DMS 273 (cell line): ENCODE measurements around the gene NUP214.
"Not testable (repeated sequence)": the region's sequence is repeated elsewhere in the genome, so short reads cannot be mapped to it uniquely, and the experiment has no call there.

Source experiments
- DNase-seq: peaks from one replicate; lab custom pipeline; 2025; ENCODE audit not compliant: unreplicated experiment; lab: John Stamatoyannopoulos, UW

NUP214 gene

DNA sequence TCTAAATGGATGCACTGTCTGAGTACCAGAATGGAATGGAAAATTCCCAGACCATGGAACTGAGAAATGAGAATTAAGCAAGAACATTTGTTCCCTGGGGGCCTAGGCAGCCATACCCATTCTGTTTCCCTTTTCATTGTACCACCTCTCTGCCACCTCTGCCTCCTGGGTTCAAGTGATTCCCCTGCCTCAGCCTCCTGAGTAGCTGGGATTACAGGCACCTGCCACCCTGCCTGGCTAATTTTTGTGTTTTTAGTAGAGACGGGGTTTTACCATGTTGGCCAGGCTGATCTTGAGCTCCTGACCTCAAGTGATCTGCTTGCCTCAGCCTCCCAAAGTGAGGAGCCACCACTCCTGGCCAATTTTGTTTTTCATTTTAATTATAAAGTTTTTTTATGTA, 33.3 kb downstream of the NUP214 start:
- not testable (repeated sequence) for DNase-seq

- no peak for DNase-seq
These were observed 35.2 kb downstream of the NUP214 start for GRCh38 chr9:131160416-131161112.

GRCh38 chr9:131161585-131161984, 36.2 kb downstream of the NUP214 start:
- no peak for DNase-seq

- no peak for DNase-seq
These were observed 37.5 kb downstream of the NUP214 start for GRCh38 chr9:131162886-131163285.

DNA sequence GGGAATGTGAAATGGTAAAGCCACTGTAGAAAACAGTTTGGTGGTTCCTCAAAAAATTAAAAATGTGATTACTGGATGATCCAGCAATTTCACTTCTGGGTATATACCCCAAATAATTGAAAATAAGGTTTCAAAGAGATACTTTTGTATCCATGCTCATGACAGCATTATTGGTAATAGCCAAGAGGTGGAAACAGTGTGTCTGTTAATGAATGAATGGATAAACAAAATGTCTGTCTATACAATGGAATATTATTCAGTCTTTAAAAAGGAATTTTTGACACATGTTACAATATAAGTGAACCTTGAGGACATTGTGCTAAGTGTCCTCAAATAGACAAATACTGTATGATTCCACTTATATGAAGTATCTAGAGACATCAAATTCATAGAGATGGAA, 40.1 kb downstream of the NUP214 start:
- DNase-seq = no peak

DNA sequence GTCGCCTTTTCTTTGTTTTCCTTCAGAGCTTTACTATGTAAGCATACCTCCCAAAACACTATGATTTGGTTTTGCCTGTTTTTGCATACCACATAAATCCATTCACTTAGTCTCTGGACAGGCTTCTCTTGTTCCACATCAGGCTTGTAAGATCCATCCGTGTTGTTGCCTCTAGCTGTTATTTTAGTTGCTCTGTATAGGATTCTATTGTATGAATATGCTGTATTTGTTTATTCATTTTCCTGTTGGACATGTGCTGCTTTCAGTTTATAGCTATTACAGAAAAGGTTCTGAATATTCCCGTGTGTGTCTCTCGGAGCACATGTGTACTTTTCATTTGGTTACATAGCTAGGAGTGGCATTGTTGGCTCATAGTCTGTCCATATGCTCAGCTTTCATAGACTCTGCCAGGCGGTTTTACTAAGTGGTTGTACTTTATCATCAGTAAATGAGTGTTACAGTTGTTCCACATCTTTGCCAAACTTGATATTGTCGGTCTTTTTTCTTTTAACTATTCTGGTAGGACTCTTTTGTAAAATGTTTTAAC, 41.8 kb downstream of the NUP214 start:
- DNase-seq = peak; percentile 78

DNA sequence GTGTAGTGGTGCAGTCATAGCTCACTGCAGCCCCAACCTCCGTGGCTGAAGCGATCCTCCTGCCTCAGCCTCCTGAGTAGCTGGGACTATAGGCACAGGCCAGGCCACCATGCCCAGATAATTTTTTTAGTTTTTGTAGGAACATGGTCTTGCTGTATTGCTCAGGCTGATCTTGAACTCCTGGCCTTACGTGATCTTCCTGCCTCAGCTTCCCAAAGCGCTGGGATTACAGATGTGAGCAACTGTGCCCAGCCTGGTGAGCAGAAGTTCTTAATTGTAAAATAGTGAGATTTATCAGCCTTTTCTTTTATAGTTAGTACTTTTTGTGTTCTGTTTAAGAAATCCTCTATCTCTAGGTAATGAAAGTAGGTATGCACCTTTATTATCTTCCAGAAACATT, 42.5 kb downstream of the NUP214 start:
- DNase-seq = no peak

DNA sequence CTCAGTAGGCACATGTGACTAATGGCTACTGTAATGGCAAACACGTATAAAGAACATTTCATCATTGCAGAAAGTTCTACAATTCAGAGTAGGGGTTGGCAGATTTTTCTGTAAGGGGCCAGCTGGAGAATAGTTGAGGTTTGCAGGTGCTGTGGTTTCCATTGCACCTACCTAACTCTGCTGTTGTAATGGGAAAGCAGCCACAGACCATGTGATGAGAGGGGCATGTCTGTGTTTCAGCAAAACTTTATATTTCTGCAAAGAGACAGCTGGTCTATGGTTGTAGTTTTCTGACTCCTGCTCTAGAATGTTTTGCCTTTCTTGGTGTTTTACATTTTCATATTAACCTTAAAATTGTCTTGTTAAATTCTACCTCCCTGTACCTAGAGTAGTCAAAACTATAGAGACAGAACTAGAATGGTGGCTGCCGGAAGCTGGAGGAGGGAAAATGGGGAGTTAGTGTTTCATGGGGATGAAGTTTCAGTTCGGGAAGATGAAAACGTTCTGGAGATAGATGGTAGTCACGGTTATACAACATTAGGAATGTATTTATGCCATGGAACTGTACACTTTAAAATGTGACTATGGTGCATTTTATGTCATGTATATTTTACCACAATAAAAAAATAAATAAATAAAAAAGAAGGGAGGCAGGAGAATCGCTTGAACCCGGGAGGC, 44.3 kb downstream of the NUP214 start:
- no peak for DNase-seq

GRCh38 chr9:131173995-131174394, 48.6 kb downstream of the NUP214 start:
- DNase-seq = no peak

DNA sequence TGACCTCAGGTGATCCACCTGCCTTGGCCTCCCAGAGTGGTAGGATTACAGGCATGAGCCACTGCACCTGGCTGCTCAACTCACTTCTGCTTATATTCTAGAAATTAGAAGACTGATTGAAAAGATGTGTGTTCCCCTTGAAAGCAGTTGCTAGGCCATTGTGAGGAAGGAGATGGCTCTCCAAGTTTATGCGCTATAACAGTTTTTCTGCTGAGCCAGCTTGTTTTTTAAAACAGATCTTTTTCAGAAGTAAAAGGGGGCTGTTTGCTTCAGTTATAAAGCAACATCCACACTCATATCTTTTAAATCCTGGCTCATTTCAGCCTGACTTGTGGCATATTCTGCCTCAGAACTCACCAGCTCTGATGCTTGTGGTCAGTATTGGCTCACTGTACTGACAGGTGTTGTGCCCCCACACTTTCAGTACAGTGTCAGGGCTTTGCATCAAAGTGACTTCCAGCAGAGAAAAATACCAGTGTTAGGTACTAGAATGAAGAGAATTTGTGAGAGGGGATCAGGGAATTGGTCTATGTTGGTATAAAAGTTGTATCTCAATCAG, 49.4 kb downstream of the NUP214 start:
- DNase-seq = no peak

DNA sequence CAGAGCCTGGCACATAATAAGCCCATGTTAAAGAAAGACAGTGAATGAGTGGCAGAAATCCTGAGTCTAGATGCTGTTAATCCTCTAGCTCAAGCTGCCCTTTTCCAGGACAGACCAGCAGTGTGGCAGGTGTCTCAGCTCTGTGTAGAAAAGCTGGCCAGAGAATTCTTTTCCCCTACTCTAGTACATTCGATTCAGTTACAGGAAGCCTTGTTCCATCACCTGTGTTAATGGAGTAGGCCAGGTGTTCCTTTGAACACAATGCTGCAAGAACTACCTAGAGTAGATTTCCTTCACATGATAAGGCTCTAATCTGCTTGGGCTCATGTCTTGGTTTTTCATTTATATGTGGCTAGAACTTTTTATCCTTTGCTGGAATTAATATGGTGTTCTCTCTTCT, 52.5 kb downstream of the NUP214 start:
- no peak for DNase-seq

GRCh38 chr9:131178382-131178781, 53.0 kb downstream of the NUP214 start:
- DNase-seq = peak; percentile 76

DNA sequence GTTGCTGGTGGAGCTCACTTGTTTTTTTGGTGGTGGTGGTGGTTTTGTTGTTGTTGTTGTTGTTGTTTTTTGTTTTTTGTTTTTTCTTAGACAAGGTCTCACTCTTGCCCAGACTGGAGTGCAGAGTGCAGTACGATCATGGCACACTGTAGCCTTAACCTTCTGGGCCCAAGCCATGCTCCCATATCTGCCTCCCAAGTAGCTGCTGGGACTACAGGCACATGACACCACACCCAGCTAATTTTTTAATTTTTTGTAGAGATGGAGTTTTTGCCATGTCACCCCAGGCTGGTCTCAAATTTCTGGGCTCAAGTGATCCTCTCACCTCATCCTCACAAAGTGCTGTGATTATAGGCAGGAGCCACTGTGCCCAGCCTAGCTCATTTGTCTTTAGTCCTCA, 53.5 kb downstream of the NUP214 start:
- DNase-seq = no peak

- DNase-seq = no peak
These were observed 54.3 kb downstream of the NUP214 start for GRCh38 chr9:131179561-131180219.

- no peak for DNase-seq
These were observed 55.1 kb downstream of the NUP214 start for GRCh38 chr9:131180454-131180853.

GRCh38 chr9:131181091-131181681, 55.8 kb downstream of the NUP214 start:
- DNase-seq = peak; percentile 21

- no peak for DNase-seq
These were observed 60.5 kb downstream of the NUP214 start for GRCh38 chr9:131185924-131186323.

- no peak for DNase-seq
These were observed 61.2 kb downstream of the NUP214 start for GRCh38 chr9:131186622-131187021.

GRCh38 chr9:131187957-131188356, 62.6 kb downstream of the NUP214 start:
- DNase-seq = no peak

DNA sequence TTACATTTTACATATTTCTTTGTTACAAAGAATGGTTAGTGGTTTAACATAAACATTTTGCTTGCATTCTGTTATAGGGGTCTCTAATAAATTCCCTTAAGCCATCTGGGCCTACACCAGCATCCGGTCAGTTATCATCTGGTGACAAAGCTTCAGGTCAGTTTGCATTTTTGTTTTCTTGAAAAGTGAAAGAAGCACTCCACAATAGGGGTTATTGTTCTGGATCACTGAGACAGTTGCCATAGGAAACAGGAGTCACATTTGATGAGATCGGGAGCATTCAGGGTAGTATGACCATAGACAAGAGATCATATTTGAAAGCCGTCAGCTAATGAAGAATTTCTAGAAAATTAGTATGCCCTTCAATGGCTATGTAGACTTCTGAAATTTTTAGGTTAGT, 63.6 kb downstream of the NUP214 start:
- DNase-seq = no peak

DNA sequence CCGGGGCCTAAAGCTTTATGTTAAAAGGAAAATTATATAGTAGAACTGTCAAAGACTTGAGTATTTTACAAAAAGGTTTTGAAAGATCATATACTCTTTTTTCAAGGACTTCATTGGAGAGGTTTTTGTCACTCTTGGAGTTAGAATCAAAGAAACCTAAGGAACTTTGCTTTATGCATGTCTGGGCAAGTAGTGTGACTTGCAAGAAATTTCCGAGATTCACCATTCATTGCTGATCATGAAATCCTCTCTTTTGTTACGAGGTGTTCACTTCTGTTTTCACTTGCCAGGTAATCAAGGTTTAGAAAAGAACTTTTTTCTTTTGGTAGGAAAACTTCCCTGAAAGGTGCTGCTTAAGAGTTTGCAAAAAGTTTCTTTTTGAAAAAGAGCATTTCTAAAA, 64.8 kb downstream of the NUP214 start:
- no peak for DNase-seq
